ENCODE results near the gene LAMTOR2. TPM values are rescaled to one million over a fixed set of nuclear protein-coding genes. Genes with fewer than 3 reads are reported as not detected.

Gene LAMTOR2
- 10 to 100 TPM; 61.4 to 65.1 TPM for total RNA-seq

GRCh38 chr1:156054500-156055280, at the start of gene LAMTOR2:
TSS of gene LAMTOR2 (plus strand) at chr1:156054782. CDS start at chr1:156054890, 108 bp downstream.
- Mint-ChIP-seq H3K4me1 (ENCODE audit: low read depth) (peaks cover 27% of the 10 kb centered on the region), H3K36me3 (peaks cover 6% of the 10 kb centered on the region), H3K9me3 (no peaks in the 10 kb centered on the region), H3K27me3 (no peaks in the 10 kb centered on the region), H3K27ac (peak within 1 kb of the TSS; percentile 96), H3K4me3 (peak within 1 kb of the TSS; percentile 93)
- intact Hi-C loops (cut with micrococcal nuclease) = loop anchor here (1.0 to 10.0 kb wide), 7 partner anchors 34 to 310 kb away; partner anchors contain the start of genes KHDC4, RIT1, SSR2 and SYT11
- ChIA-PET CTCF (interaction anchor here (1.2 to 2.2 kb wide), 3 partner anchors 12 to 34 kb away, joined by 3 to 11 read pairs (median 4); partner anchors contain the start of gene SSR2), POLR2A (no interaction called here)
- peak; percentile 98 for DNase-seq

GRCh38 chr1:156004843-156005584, 49.6 kb upstream of the LAMTOR2 start:
- POLR2A ChIA-PET = interaction anchor here (0.5 to 0.9 kb wide), 2 partner anchors 10 to 48 kb away, joined by 3 read pairs; no protein-coding TSS in a partner anchor

GRCh38 chr1:156006666-156007376, 47.8 kb upstream of the LAMTOR2 start:
- Mint-ChIP-seq H3K36me3 (peaks cover 30% of the 10 kb centered on the region), H3K4me3 (no peak overlapping the region), H3K27me3 (no peaks in the 10 kb centered on the region), H3K9me3 (no peaks in the 10 kb centered on the region), H3K27ac (peak overlapping the region; percentile 39), H3K4me1 (ENCODE audit: low read depth) (peaks cover 19% of the 10 kb centered on the region)
- intact Hi-C loops (cut with micrococcal nuclease) = no loop called here
- CTCF ChIA-PET = interaction anchor here (0.6 to 2.4 kb wide), 4 partner anchors 14 to 62 kb away, joined by 3 to 9 read pairs (median 3); partner anchors contain the start of gene SSR2
- DNase-seq = no peak
- POLR2A ChIA-PET = no interaction called here

More at GRCh38 chr1:156004843-156005584, 49.6 kb upstream of the LAMTOR2 start:
- Mint-ChIP-seq H3K4me3 (no peak overlapping the region), H3K27me3 (no peaks in the 10 kb centered on the region), H3K27ac (peak overlapping the region; percentile 80), H3K9me3 (no peaks in the 10 kb centered on the region), H3K4me1 (ENCODE audit: low read depth) (peaks cover 19% of the 10 kb centered on the region), H3K36me3 (peaks cover 16% of the 10 kb centered on the region)
- CTCF ChIA-PET = interaction anchor here (2.4 to 4.4 kb wide), 2 partner anchors 15 to 16 kb away, joined by 9 to 19 read pairs; partner anchors contain the start of gene SSR2
- peak; percentile 38 for DNase-seq
- intact Hi-C loops (cut with micrococcal nuclease) = no loop called here

GRCh38 chr1:156009404-156009803, 45.2 kb upstream of the LAMTOR2 start:
- no peak overlapping the region for H3K4me3 Mint-ChIP-seq
- intact Hi-C loops (cut with micrococcal nuclease) = no loop called here
- peaks cover 42% of the 10 kb centered on the region for H3K36me3 Mint-ChIP-seq
- no peaks in the 10 kb centered on the region for H3K27me3 Mint-ChIP-seq
- ChIA-PET POLR2A (interaction anchor here (1.5 kb wide), 1 partner anchor 11 kb away, joined by 6 read pairs; the partner anchor contains the start of gene SSR2), CTCF (no interaction called here)
- no peak for DNase-seq
- H3K4me1 Mint-ChIP-seq (ENCODE audit: low read depth) = peaks cover 21% of the 10 kb centered on the region
- no peaks in the 10 kb centered on the region for H3K9me3 Mint-ChIP-seq
- no peak overlapping the region for H3K27ac Mint-ChIP-seq

GRCh38 chr1:156012051-156012817, 42.3 kb upstream of the LAMTOR2 start:
- DNase-seq = no peak
- intact Hi-C loops (cut with micrococcal nuclease) = no loop called here
- CTCF ChIA-PET = no interaction called here
- POLR2A ChIA-PET = no interaction called here
- Mint-ChIP-seq H3K4me3 (no peak overlapping the region), H3K4me1 (ENCODE audit: low read depth) (peaks cover 4% of the 10 kb centered on the region), H3K9me3 (no peaks in the 10 kb centered on the region), H3K36me3 (peaks cover 46% of the 10 kb centered on the region), H3K27ac (peak overlapping the region; percentile 53), H3K27me3 (no peaks in the 10 kb centered on the region)

- Mint-ChIP-seq H3K36me3 (peaks cover 49% of the 10 kb centered on the region), H3K27ac (peak overlapping the region; percentile 31), H3K4me1 (ENCODE audit: low read depth) (peaks cover 15% of the 10 kb centered on the region), H3K27me3 (no peaks in the 10 kb centered on the region), H3K4me3 (no peak overlapping the region), H3K9me3 (no peaks in the 10 kb centered on the region)
- POLR2A ChIA-PET = interaction anchor here (1.4 kb wide), 1 partner anchor 9 kb away, joined by 3 read pairs; no protein-coding TSS in a partner anchor
- no peak for DNase-seq
- intact Hi-C loops (cut with micrococcal nuclease) = no loop called here
- CTCF ChIA-PET = no interaction called here
These were observed 39.8 kb upstream of the LAMTOR2 start for GRCh38 chr1:156014829-156015228.

- intact Hi-C loops (cut with micrococcal nuclease) = loop anchor here (1.0 to 2.0 kb wide), 2 partner anchors 34 to 73 kb away; partner anchors contain the start of gene LAMTOR2
- DNase-seq = no peak
- peaks cover 21% of the 10 kb centered on the region for H3K4me1 Mint-ChIP-seq (ENCODE audit: low read depth)
- POLR2A ChIA-PET = interaction anchor here (1.7 to 1.9 kb wide), 2 partner anchors 11 to 43 kb away, joined by 5 to 6 read pairs; no protein-coding TSS in a partner anchor
- H3K36me3 Mint-ChIP-seq = peaks cover 25% of the 10 kb centered on the region
- CTCF ChIA-PET = interaction anchor here (0.6 to 2.1 kb wide), 4 partner anchors 12 to 46 kb away, joined by 5 to 11 read pairs (median 9); partner anchors contain the start of genes LAMTOR2 and UBQLN4
- no peaks in the 10 kb centered on the region for H3K9me3 Mint-ChIP-seq
- peak overlapping the region; percentile 91 for H3K27ac Mint-ChIP-seq
- peak overlapping the region; percentile 98 for H3K4me3 Mint-ChIP-seq
- H3K27me3 Mint-ChIP-seq = no peaks in the 10 kb centered on the region
These were observed 34.7 kb upstream of the LAMTOR2 start for GRCh38 chr1:156019946-156020292.

- intact Hi-C loops (cut with micrococcal nuclease) = loop anchor here (1.0 to 2.0 kb wide), 2 partner anchors 34 to 74 kb away; partner anchors contain the start of gene LAMTOR2
- ChIA-PET CTCF (interaction anchor here (0.6 to 2.1 kb wide), 7 partner anchors 12 to 320 kb away, joined by 3 to 11 read pairs (median 5); partner anchors contain the start of genes LAMTOR2 and UBQLN4), POLR2A (interaction anchor here (1.7 to 1.9 kb wide), 2 partner anchors 12 to 44 kb away, joined by 5 to 6 read pairs; no protein-coding TSS in a partner anchor)
- Mint-ChIP-seq H3K27me3 (no peaks in the 10 kb centered on the region), H3K4me1 (ENCODE audit: low read depth) (peaks cover 21% of the 10 kb centered on the region), H3K27ac (peak within 1 kb of the TSS; percentile 91), H3K9me3 (no peaks in the 10 kb centered on the region), H3K36me3 (peaks cover 25% of the 10 kb centered on the region), H3K4me3 (peak within 1 kb of the TSS; percentile 98)
- peak; percentile 92 for DNase-seq
These were observed 34.1 kb upstream of the LAMTOR2 start, which contains the start of gene SSR2 for GRCh38 chr1:156020293-156021092. TSS of gene SSR2 (minus strand) at chr1:156020951. CDS start at chr1:156020167, 784 bp downstream.

GRCh38 chr1:156021093-156021428, 33.5 kb upstream of the LAMTOR2 start:
- Mint-ChIP-seq H3K4me3 (peak overlapping the region; percentile 98), H3K27me3 (no peaks in the 10 kb centered on the region), H3K27ac (peak overlapping the region; percentile 91), H3K36me3 (peaks cover 25% of the 10 kb centered on the region), H3K4me1 (ENCODE audit: low read depth) (peaks cover 25% of the 10 kb centered on the region), H3K9me3 (no peaks in the 10 kb centered on the region)
- ChIA-PET POLR2A (interaction anchor here (1.7 to 1.9 kb wide), 2 partner anchors 13 to 45 kb away, joined by 5 to 6 read pairs; no protein-coding TSS in a partner anchor), CTCF (interaction anchor here (0.7 to 2.1 kb wide), 7 partner anchors 15 to 364 kb away, joined by 3 to 11 read pairs (median 3); partner anchors contain the start of genes LAMTOR2 and UBQLN4)
- intact Hi-C loops (cut with micrococcal nuclease) = loop anchor here (2.0 kb wide), 1 partner anchor 74 kb away; no protein-coding TSS in a partner anchor
- no peak for DNase-seq

- CTCF ChIA-PET = interaction anchor here (0.8 kb wide), 1 partner anchor 30 kb away, joined by 3 read pairs; no protein-coding TSS in a partner anchor
These were observed 32.6 kb upstream of the LAMTOR2 start for GRCh38 chr1:156021954-156022353.

More at GRCh38 chr1:156021954-156022353, 32.6 kb upstream of the LAMTOR2 start:
- no peaks in the 10 kb centered on the region for H3K27me3 Mint-ChIP-seq
- H3K36me3 Mint-ChIP-seq = peaks cover 21% of the 10 kb centered on the region
- DNase-seq = no peak
- H3K9me3 Mint-ChIP-seq = no peaks in the 10 kb centered on the region
- no peak overlapping the region for H3K27ac Mint-ChIP-seq
- H3K4me1 Mint-ChIP-seq (ENCODE audit: low read depth) = peaks cover 25% of the 10 kb centered on the region
- POLR2A ChIA-PET = interaction anchor here (1.9 kb wide), 1 partner anchor 45 kb away, joined by 5 read pairs; no protein-coding TSS in a partner anchor
- no peak overlapping the region for H3K4me3 Mint-ChIP-seq
- intact Hi-C loops (cut with micrococcal nuclease) = loop anchor here (2.0 kb wide), 1 partner anchor 75 kb away; no protein-coding TSS in a partner anchor

All from activated CD4-positive, alpha-beta memory T cell treated with anti-CD3 and anti-CD28 coated beads for 36 hours (primary cell).